GM12892 (cell line): ENCODE results near the gene SEMA5B.

Source experiments
- POLR2A ChIP-seq: IDR thresholded peaks from 2 replicates; pipeline ENCODE4 v1.6.1; 2011; ENCODE audit warnings: low read depth, low read length, control low read depth
- POLR2AphosphoS5 ChIP-seq: IDR thresholded peaks from 2 replicates; pipeline ENCODE4 v1.6.1; 2011; ENCODE audit warnings: low read depth, low read length, control low read depth
- TAF1 ChIP-seq: IDR thresholded peaks from 2 replicates; pipeline ENCODE4 v1.6.1; 2011; ENCODE audit warnings: low read depth, mild to moderate bottlenecking, control low read depth, low read length, borderline replicate concordance

GRCh38 chr3:122931636-122932035 lies 95.9 kb downstream of the SEMA5B start:
- TF ChIP-seq POLR2A (no peak), TAF1 (no peak), POLR2AphosphoS5 (no peak)
